Activated CD4-positive, alpha-beta T cell treated with anti-CD3 and anti-CD28 coated beads, Interleukin-2, amount 50 U/mL, for 1 hour (primary cell): ENCODE data around the gene MYO1B.

Experiments
- DNase-seq: peaks from one replicate; pipeline ENCODE4 v3.0.0-alpha.2; 2020

Gene MYO1B

GRCh38 chr2:191301971-191302370 is 56.8 kb downstream of the MYO1B start:
- DNase-seq = no peak

GRCh38 chr2:191302459-191303139 is 57.4 kb downstream of the MYO1B start:
- DNase-seq = no peak

DNA sequence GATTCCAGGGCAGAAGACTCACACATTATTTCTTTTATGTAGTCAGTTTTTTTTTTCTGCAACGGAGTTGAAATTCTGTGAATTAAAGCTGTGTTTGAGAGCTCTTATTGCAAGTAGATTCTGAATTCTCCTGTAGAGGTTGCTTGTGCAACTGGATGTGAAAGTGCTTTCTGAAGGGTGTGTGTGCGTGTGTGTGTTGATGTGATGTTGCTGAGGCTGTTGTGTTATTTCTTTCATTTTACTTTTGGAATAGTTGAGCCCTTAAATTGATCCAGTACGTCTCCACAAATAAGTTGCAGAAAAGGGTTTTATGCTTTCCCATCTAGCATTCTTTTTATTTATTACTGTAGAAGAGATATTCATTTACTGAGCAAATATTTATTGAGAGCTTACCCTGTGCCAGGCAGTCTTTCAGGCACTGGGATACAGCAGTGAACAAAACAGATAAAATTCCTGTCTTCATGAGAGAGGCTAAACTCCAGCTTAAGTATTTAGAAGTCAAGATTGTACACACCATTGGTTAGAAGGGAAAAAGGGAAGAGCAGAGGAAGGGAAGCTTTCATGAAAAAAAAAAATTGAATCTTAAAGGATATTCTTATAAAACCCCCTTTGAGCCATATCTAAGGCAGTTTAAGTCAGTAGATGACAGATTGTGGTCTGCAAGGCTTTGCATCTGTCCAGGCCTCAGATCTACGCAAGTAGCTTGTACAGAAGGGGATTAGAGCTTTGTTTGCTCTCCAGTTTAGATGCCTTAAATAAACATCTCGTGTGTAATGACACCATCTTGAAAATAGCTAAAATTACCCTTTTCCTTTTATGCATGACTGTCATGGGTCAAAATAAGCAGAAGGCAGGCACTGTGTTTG is 58.2 kb downstream of the MYO1B start:
- DNase-seq = no peak

DNA sequence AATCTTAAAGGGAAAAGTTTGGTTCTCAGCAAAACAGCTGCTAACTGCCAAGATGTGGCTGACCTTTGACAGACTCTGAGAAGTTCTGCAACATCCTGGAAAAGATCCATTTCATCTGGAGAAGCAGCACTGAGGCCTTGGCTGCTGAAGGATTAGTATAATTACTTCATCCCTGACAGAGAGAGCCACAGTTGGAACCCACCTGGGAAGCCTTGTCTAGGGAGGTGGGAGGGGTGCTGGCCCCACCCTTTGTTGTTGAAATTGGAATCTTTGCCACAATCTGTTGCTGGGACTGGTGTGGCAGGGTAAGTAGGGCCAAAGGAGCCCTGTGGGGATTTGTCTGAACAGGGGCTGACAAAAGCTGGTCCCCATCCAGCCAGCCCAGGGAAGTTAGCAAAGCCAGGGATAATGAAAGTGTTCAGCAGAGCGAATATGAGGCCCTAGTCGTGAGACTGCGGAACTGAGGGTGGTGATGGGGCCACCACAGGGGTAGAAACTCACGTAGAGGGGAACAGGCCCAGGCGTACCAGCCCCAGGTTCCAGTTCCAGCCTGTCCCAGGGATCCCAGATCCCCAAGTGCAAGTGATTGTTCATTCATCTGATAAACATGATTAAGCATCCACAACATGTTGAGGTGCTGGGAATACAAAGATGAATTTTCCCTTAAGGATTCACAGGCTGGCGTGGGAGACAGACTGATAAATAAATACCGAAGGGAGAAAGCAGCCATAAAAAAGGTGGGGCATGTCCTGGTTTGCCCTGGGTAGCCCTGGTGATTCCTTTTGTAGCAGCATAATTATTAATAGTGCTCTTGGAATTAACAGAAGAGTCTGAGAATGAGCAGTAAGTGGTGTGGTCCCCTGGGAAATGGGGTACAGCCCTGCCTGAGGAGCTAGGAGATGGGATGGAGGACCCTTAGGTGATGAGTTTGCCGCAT is 60.0 kb downstream of the MYO1B start:
- no peak for DNase-seq

DNA sequence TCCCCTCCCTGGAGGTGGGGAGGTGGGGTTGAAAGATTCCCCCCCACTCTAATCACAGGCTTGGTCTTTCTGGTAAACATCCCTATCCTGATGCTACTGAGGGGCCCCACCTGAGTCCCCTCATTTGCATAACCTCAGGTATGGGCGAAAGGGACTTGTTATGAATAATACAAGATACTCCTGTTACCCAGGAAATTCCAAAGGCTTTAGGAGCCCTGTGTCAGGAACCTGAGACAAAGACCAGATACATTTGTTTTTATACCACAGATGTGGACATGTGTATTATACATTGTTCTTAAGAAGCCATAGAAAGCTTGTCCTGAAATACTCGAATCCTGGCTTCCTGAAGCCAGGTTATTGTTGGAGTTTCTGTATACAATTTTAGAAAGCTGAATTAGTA is 62.8 kb downstream of the MYO1B start:
- DNase-seq = no peak

DNA sequence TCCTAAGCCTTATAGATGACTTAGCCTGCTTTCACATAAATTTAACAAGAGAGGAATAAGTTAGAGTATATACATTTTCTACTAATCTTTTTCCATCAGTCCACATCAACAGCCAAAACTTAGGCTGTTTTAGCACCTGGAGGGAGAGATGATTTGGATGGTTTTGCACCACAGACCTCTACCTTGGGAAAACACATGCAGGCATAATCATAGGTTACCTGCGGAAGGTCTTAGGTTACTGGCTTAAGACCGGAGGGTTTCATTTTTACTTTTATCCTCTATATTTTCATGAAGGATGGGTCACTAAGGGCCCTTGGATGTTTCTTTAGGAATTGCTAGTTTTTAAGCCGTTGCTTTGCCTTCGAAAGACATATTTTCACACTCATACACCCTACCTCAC is 66.0 kb downstream of the MYO1B start:
- DNase-seq = no peak

GRCh38 chr2:191311627-191312026 is 66.4 kb downstream of the MYO1B start:
- no peak for DNase-seq

DNA sequence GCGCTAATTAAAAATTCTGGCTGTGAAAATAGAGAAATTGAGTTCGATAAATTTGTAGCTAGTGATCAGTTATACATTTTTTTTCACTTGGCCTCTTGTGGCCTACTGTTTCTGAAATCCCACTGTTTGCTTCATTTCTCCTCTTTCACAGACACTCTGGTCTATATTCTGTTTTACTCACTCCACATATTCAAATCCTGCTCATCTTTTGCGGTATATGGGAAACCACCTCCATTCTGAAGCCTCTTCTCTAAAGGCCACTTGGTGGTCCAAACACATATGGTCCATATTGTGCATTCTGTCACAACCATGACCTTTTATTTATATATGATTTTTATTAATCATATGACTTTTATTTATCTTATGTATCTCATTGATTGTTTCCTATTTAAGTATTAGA is 67.0 kb downstream of the MYO1B start:
- DNase-seq = no peak

DNA sequence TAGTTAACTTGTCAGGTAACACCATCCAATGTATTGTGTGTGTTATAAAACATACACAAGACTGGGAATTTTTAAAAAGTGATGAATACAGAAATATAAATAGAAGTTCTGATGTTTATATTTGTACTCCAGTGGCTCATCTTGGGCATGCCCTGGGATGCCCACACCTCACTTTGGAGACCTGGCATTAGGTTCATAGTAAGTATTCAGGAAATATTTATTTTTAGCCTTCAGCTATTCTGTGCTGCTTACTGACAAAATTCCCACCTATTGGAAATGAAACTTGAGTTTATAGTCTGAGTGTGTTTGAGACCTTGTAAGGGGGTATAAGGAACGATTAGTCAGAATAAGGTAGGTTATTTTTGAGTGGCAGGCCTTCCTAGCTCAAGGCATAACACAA is 67.5 kb downstream of the MYO1B start:
- DNase-seq = no peak

GRCh38 chr2:191314697-191315364 is 69.6 kb downstream of the MYO1B start:
- DNase-seq = no peak

DNA sequence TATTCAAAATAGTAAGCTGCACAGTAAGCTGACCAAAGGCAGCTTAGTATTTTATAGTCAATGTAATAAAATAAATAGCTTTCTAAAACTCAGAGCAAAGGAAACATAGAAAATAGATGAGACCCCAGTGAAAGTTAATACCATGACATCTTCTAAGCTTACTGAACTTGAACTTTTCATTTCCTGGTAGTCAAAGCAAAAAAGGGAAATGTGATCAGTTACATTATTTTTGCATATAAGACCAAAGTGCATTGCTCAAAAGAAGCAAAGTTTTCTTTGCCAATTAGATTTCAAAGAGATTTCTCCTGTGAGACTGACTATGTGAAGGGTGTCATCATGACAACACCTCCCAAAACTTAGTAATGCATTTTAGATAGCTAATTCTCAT is 70.2 kb downstream of the MYO1B start:
- no peak for DNase-seq

GRCh38 chr2:191316246-191316994 is 71.2 kb downstream of the MYO1B start:
- DNase-seq = no peak

- no peak for DNase-seq
Observed at GRCh38 chr2:191318037-191318728, 73.0 kb downstream of the MYO1B start.

- DNase-seq = no peak
Observed at GRCh38 chr2:191318729-191319078, 73.5 kb downstream of the MYO1B start.

DNA sequence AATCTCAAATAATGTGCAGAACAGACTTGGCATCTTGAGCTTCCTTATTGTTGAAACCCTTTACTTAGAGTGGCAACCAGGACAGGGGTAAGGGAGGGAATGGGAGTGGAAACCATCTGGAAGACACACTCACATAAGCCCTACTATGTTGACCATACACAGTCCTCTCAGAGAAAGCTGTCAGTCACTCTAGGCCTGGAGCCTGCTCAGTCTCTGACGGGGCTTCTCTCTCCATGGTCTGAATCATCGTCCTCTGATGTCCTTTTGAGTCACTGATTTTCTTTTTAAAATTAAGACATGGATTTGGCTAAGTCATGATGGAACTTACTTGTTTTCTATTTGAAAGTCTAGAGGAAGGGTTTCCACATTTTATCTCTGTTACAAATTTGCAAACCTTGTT is 74.0 kb downstream of the MYO1B start:
- DNase-seq = no peak

DNA sequence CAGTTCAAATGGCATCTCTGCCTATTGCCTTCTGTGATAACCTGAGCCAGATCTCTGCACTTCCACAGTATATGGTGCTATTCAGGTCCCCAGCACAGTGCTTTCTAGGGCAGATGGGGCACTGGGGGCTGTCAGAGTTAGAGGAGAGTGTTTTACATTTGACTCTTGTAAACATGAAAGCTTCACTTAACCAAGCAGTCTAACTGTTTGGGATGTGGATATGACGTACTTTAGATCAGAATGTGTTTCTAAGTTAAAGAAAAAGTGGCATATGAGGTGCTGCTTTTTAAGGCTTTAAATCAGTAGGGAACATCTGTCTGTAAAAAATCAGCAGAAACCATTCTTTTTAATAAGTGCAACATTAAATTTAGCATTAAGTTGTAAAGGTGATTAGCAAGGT is 75.7 kb downstream of the MYO1B start:
- DNase-seq = no peak

DNA sequence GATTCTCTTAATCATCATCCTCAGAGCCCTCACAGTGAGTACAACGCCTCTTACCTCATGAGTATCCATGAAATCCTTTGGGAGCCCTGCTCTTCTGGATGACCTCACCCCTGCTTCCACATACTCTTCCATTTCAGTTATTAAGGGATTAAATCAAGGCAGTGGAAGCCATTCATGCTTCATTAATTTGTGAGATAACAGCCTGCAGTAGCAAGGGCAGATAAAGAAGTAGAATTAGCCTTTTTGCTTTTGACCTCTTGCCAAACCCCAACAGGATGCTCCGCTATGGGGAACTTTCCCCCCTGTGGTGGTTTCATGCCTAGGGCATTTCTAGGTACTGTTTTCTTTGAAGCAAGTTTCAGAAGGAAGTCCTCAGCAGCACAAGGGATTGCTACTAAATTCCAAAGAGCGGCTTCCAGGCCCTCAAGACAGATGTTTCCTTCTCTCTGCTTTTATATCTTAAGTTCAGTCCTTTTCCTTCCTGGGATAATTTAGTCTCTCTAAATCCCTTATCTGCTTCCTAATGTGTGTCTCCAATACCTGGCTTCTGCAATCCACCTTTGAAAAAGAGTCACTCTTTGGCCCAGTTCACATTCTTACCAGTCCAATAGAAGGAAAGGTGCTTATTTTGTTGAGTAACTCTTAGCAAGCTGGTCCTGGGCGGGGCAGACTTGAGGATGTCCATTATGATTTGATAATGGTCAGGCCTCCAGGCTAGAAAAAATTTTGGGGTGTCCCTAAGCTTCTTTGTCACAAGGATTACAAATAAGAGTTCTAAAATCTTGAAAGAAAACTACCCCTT is 76.9 kb downstream of the MYO1B start:
- DNase-seq = no peak

DNA sequence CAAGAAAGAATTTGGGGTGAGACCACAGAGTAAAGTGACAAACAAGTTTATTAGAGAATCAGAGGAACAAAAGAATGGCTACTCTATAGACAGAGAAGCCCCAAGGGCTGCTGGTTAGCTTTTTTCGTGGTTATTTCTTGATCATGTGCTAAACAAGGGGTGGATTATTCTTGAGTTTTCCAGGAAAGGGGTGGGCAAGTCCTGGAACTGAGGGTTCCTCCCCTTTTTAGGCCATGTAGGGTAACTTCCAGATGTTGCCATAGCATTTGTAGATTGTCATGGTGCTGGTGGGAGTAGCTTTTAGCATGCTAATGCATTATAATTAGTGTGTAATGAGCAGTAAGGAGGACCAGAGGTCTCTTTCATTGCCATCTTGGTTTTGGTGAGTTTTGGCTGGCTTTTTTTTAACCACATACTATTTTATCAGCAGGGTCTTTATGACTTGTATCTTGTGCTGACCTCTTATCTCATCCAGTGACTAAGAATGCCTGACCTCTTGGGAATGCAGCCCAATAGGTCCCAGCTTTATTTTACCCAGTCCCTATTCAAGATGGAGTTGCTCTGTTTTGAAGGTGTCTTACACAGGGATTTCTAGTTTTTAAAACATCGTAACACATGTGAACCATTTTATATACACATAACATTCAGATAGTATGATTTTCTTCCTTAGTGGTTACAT is 77.8 kb downstream of the MYO1B start:
- no peak for DNase-seq

GRCh38 chr2:191325651-191326365 is 80.6 kb downstream of the MYO1B start:
- no peak for DNase-seq
